ENCODE results near the gene PDE1A. TPM values are rescaled to one million over a fixed set of nuclear protein-coding genes. Genes with fewer than 3 reads are reported as not detected.

The PDE1A gene
- total and polyA plus RNA-seq, 10 of the 15 experiments (the other 5 are each of a cell fraction or from before 2014, with no cell fraction given): 1.1 TPM; not detected in 9

DNA sequence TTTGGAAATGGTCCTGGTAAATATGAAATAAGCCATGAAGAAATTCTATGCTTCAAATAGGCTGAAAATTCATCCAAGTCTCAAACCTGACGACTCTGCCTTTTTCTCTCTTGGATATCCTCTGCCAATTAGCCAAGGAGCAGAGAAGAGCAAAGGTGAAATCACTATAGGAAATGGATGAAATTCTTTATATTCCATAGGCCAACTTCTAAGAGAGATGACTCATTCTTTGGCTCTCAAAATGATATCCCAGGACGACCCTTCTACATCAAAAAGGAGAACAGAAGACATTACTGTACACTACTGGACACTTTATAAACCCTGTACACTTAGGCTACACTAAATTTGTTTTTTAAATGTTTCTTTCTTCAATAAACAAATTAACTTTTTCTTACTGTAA lies 22.7 kb downstream of the PDE1A start:
- DNase-seq (ENCODE audit: low read depth, low spot score) (no peak), FAIRE-seq (no peak), ATAC-seq (no peak)
- ChIA-PET SMC1A (ENCODE audit: uncharacterized antibody, unreplicated experiment) (no interaction called here), CTCF (no interaction called here), POLR2A (no interaction called here), RAD21 (ENCODE audit: unreplicated experiment) (no interaction called here)
- Histone ChIP-seq H3K79me2 (ENCODE audit: control insufficient read depth, insufficient read depth, low read length) (no peaks in the 10 kb centered on the region), H3K36me3 (ENCODE audit: control insufficient read depth in 2 of 2, insufficient read depth in 2 of 2, low read length in 1 of 2) (no peaks in the 10 kb centered on the region), H2AFZ (ENCODE audit: control insufficient read depth, low read depth, low read length) (no peak overlapping the region), H3K9me3 (replicated peaks; ENCODE audit: control insufficient read depth, insufficient read depth, low read length) (no peaks in the 10 kb centered on the region), H3K4me1 (ENCODE audit: control insufficient read depth, insufficient read depth, low read length) (no peaks in the 10 kb centered on the region), H3K9ac (ENCODE audit: control insufficient read depth, insufficient read depth, low read length) (no peak overlapping the region), H3K4me2 (ENCODE audit: control insufficient read depth, insufficient read depth) (no peak overlapping the region), H3K27ac (ENCODE audit: control insufficient read depth, insufficient read depth) (no peak overlapping the region), H3K4me3 (no peak overlapping the region), H3K27me3 (replicated peaks in 1 of 2; ENCODE audit: control insufficient read depth in 2 of 2, insufficient read depth in 2 of 2, low read length in 1 of 2) (no peaks in the 10 kb centered on the region), H4K20me1 (ENCODE audit: control insufficient read depth, insufficient read depth) (no peaks in the 10 kb centered on the region)
- in situ Hi-C loops (cut with MboI): no loop called here
- no TSS peak for BruUV-seq (replicated peaks)
- TF ChIP-seq NR2C1 (IDR thresholded peaks at IDR 0.05) (no peak), POLR2AphosphoS2 (IDR thresholded peaks at IDR 0.05; ENCODE audit: low read depth, low read length) (no peak), NFYA (IDR thresholded peaks at IDR 0.05; ENCODE audit: borderline replicate concordance, low read depth, low read length) (no peak), MTA2 (IDR thresholded peaks at IDR 0.05; ENCODE audit: low read depth) (no peak)
- 0% methylated on average over 2 of the region's 2 CpGs for WGBS (ENCODE audit: insufficient coverage, insufficient replicate concordance, low lambda C conversion rate, missing lambda C conversion rate)
- intact Hi-C loops (cut with micrococcal nuclease; ENCODE audit: unreplicated experiment): no loop called here

- no peak overlapping the region for H2AFZ ChIP-seq (ENCODE audit: control insufficient read depth, low read depth, low read length)
- RAD21 ChIA-PET (ENCODE audit: unreplicated experiment): no interaction called here
- H3K36me3 ChIP-seq (ENCODE audit: control insufficient read depth in 2 of 2, insufficient read depth in 2 of 2, low read length in 1 of 2): no peaks in the 10 kb centered on the region
- in situ Hi-C loops (cut with MboI): no loop called here
- H3K79me2 ChIP-seq (ENCODE audit: control insufficient read depth, insufficient read depth, low read length): no peaks in the 10 kb centered on the region
- H3K9me3 ChIP-seq (replicated peaks; ENCODE audit: control insufficient read depth, insufficient read depth, low read length): no peaks in the 10 kb centered on the region
- BruUV-seq (replicated peaks): no TSS peak
- H3K4me3 ChIP-seq: no peak overlapping the region
- DNase-seq (ENCODE audit: low read depth, low spot score): no peak
- H3K27me3 ChIP-seq (replicated peaks in 1 of 2; ENCODE audit: control insufficient read depth in 2 of 2, insufficient read depth in 2 of 2, low read length in 1 of 2): no peaks in the 10 kb centered on the region
- H4K20me1 ChIP-seq (ENCODE audit: control insufficient read depth, insufficient read depth): no peaks in the 10 kb centered on the region
- intact Hi-C loops (cut with micrococcal nuclease; ENCODE audit: unreplicated experiment): no loop called here
- POLR2A ChIA-PET: interaction anchor here (0.7 kb wide), 1 partner anchor 14 kb away, joined by 3 read pairs; no protein-coding TSS in a partner anchor
- H3K27ac ChIP-seq (ENCODE audit: control insufficient read depth, insufficient read depth): no peak overlapping the region
- SMC1A ChIA-PET (ENCODE audit: uncharacterized antibody, unreplicated experiment): interaction anchor here (0.6 to 1.8 kb wide), 3 partner anchors 9 to 57 kb away, joined by 3 to 4 read pairs (median 3); no protein-coding TSS in a partner anchor
- H3K4me2 ChIP-seq (ENCODE audit: control insufficient read depth, insufficient read depth): no peak overlapping the region
- no peak for FAIRE-seq
- CTCF ChIA-PET: interaction anchor here (1.4 kb wide), 1 partner anchor 12 kb away, joined by 3 read pairs; no protein-coding TSS in a partner anchor
- WGBS (ENCODE audit: insufficient coverage, insufficient replicate concordance, low lambda C conversion rate, missing lambda C conversion rate): 0% methylated on average over 1 of the region's 1 CpG
- H3K9ac ChIP-seq (ENCODE audit: control insufficient read depth, insufficient read depth, low read length): no peak overlapping the region
- H3K4me1 ChIP-seq (ENCODE audit: control insufficient read depth, insufficient read depth, low read length): no peaks in the 10 kb centered on the region
- ATAC-seq: no peak
- TF ChIP-seq POLR2AphosphoS2 (IDR thresholded peaks at IDR 0.05; ENCODE audit: low read depth, low read length) (no peak), RAD51 (IDR thresholded peaks at IDR 0.05) (no peak), GATAD2B (conservative IDR thresholded peaks at IDR 0.05; ENCODE audit: low read depth) (no peak), YY1 (IDR thresholded peaks at IDR 0.05; ENCODE audit: low read depth, low read length) (no peak), TARDBP (IDR thresholded peaks at IDR 0.05; ENCODE audit: borderline replicate concordance) (no peak), ZNF384 (IDR thresholded peaks at IDR 0.05; ENCODE audit: borderline replicate concordance, low read depth, low read length) (no peak), JUNB (IDR thresholded peaks at IDR 0.05) (no peak), FOXK2 (IDR thresholded peaks at IDR 0.05) (no peak), REST (IDR thresholded peaks at IDR 0.05; ENCODE audit: low read depth, low read length) (no peak)
- TF ChIP-seq, protein P1, sequence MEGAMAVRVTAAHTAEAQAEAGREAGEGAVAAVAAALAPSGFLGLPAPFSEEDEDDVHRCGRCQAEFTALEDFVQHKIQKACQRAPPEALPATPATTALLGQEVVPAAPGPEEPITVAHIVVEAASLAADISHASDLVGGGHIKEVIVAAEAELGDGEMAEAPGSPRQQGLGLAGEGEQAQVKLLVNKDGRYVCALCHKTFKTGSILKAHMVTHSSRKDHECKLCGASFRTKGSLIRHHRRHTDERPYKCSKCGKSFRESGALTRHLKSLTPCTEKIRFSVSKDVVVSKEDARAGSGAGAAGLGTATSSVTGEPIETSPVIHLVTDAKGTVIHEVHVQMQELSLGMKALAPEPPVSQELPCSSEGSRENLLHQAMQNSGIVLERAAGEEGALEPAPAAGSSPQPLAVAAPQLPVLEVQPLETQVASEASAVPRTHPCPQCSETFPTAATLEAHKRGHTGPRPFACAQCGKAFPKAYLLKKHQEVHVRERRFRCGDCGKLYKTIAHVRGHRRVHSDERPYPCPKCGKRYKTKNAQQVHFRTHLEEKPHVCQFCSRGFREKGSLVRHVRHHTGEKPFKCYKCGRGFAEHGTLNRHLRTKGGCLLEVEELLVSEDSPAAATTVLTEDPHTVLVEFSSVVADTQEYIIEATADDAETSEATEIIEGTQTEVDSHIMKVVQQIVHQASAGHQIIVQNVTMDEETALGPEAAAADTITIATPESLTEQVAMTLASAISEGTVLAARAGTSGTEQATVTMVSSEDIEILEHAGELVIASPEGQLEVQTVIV (IDR thresholded peaks at IDR 0.05; ENCODE audit: borderline replicate concordance, partially characterized antibody): no peak
Measured at GRCh38 chr2:182393270-182393760, 33.5 kb downstream of the PDE1A start.

All from GM12878 (cell line).